ENCODE data around the gene TMEM91. TPM values are rescaled to one million over a fixed set of nuclear protein-coding genes. Genes with fewer than 3 reads are reported as not detected.

Gene TMEM91
- total and polyA plus RNA-seq, 2 of the 8 experiments (the other 6 are each of a cell fraction or from before 2014, with no cell fraction given) = 5.3 to 7.4 TPM

DNA sequence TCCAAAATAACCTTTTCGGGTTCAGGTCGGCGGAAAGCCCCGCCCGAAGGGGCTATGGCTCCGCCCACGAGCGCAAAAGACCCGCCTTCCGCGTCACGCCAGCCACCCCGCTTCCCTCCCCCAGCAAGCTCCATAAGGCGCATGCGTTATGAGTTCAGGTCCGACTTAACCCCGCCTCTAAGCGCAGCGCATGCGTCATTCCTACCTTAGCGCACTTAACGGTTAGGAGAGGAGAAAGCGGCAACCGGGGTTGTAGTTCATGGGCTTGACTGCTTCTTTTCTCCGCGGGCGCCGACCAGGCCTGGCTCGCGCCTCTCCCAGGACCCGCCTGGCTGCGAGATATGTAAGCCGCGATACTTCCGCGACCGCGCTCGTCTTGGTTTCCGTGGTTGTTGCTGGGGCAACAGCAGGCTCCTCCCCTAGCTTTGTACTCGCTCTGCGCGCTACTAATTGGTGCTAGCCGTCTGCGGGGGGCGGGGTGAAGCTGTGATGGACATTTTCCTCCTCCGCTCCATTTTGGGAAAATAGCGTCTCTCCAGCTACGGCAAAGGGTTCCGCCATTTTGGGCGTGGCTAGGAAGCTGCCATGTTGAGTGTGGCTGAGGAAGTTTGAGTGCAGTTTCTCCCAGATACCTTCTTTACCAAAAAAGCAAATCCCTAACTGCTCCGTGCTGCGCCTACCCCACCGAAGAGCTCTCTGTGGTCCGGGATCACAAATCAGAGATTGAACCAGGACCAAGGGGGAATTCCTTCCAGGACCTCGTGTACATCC is 12.4 kb upstream of the TMEM91 start, which contains the start of gene B9D2:
TSS of gene B9D2 (minus strand) at position 397 of the 771 bp plus-strand sequence. CDS start 630 bp downstream, outside the sequence.
- POLR2A ChIA-PET (ENCODE audit: partially characterized antibody) = interaction anchor here (0.6 to 3.1 kb wide), 14 partner anchors 10 to 505 kb away, joined by 3 to 29 read pairs (median 5); partner anchors contain the start of genes B3GNT8, DMAC2, HNRNPUL1 and TGFB1
- peak; percentile 93 to 97 for DNase-seq (ENCODE audit: low read depth in 1 of 2, low spot score in 2 of 2)
- no peaks in the 10 kb centered on the region for H4K20me1 ChIP-seq (replicated peaks in 1 of 2; ENCODE audit: control insufficient read depth in 1 of 2, insufficient read depth in 2 of 2, low read length in 2 of 2)
- peak within 1 kb of the TSS; percentile 11 for H2BK120ac ChIP-seq (replicated peaks; ENCODE audit: low read depth, low read length)
- H3K27me3 ChIP-seq (replicated peaks in 1 of 4; ENCODE audit: control insufficient read depth in 3 of 4, extremely low read depth in 1 of 4, insufficient read depth in 3 of 4, low read length in 3 of 4) = no peaks in the 10 kb centered on the region
- peaks cover 6% of the 10 kb centered on the region for H3K79me1 ChIP-seq (ENCODE audit: low read depth, low read length)
- peak within 1 kb of the TSS; percentile 91 for H4K5ac ChIP-seq (ENCODE audit: insufficient read length, low read depth, low read length)
- H3K18ac ChIP-seq (ENCODE audit: extremely low read depth, low read length) = peak within 1 kb of the TSS; percentile 93
- H3K36me3 ChIP-seq (ENCODE audit: control insufficient read depth in 2 of 4, insufficient read depth in 4 of 4, low read length in 3 of 4) = no peaks in the 10 kb centered on the region
- peak; percentile 81 for FAIRE-seq
- no peak within 1 kb of the TSS for H3K14ac ChIP-seq (ENCODE audit: insufficient read length)
- WGBS, 2 experiments (ENCODE audit: extremely low coverage in 1 of 2, insufficient coverage in 1 of 2, insufficient read length in 1 of 2, insufficient replicate concordance in 2 of 2, low coverage in 1 of 2, low lambda C conversion rate in 2 of 2, missing lambda C conversion rate in 1 of 2) = 3% methylated on average over 55 of the region's 56 CpGs; no CpG with 5 or more reads in 1 of the 2 experiments
- no peaks in the 10 kb centered on the region for H3K79me2 ChIP-seq (ENCODE audit: control insufficient read depth in 1 of 2, insufficient read depth in 2 of 2, low read length in 2 of 2)
- H2BK12ac ChIP-seq (ENCODE audit: low read depth, low read length) = peak within 1 kb of the TSS; percentile 97
- H3K9me3 ChIP-seq (ENCODE audit: insufficient read depth in 2 of 2, low read depth in 1 of 2, low read length in 1 of 2) = no peaks in the 10 kb centered on the region
- H2BK20ac ChIP-seq (ENCODE audit: low read length) = peak within 1 kb of the TSS; percentile 61; the same call in 1 of the 2 replicates
- peaks cover 0 to 6% (median 2%) of the 10 kb centered on the region in 4 experiments; a peak in 2 of 7 replicates for H3K4me1 ChIP-seq (replicated peaks in 1 of 4; ENCODE audit: control insufficient read depth in 3 of 4, insufficient read depth in 4 of 4, low read length in 3 of 4)
- peak within 1 kb of the TSS; percentile 84 to 95 (median 90) for H3K4me3 ChIP-seq (ENCODE audit: extremely low read depth in 1 of 4, insufficient read depth in 2 of 4, low read depth in 3 of 4, low read length in 4 of 4)
- H2BK15ac ChIP-seq (ENCODE audit: low read length) = peak within 1 kb of the TSS; percentile 61; the same call in 1 of the 2 replicates
- H2AK5ac ChIP-seq (ENCODE audit: low read depth, low read length) = peak within 1 kb of the TSS; percentile 95
- peak within 1 kb of the TSS; percentile 93 for H2BK5ac ChIP-seq (ENCODE audit: low read depth, low read length)
- H3K56ac ChIP-seq (replicated peaks; ENCODE audit: insufficient read length, low read depth, low read length) = peak within 1 kb of the TSS; percentile 66
- H3K9ac ChIP-seq (replicated peaks in 1 of 4; ENCODE audit: extremely low read depth in 1 of 4, low read depth in 3 of 4, low read length in 3 of 4) = peak within 1 kb of the TSS; percentile 73 to 97 (median 96)
- H4K91ac ChIP-seq (replicated peaks; ENCODE audit: insufficient read length, low read length) = peak within 1 kb of the TSS; percentile 1
- no peak within 1 kb of the TSS for H3K23ac ChIP-seq (ENCODE audit: insufficient read length)
- peak within 1 kb of the TSS; percentile 98; the same call in 1 of the 2 replicates for H4K8ac ChIP-seq (ENCODE audit: extremely low read depth, insufficient read depth, low read length)
- H2AFZ ChIP-seq (ENCODE audit: low read length) = peak within 1 kb of the TSS; percentile 97
- peak within 1 kb of the TSS; percentile 98 for H3K27ac ChIP-seq (ENCODE audit: low read depth, low read length)
- H3K23me2 ChIP-seq (ENCODE audit: low read depth, low read length) = peaks cover 6% of the 10 kb centered on the region
- H3K4ac ChIP-seq (replicated peaks; ENCODE audit: insufficient read length, low read depth, low read length) = peak within 1 kb of the TSS; percentile 87
- CTCF ChIA-PET (ENCODE audit: partially characterized antibody) = interaction anchor here (0.6 to 4.6 kb wide), 8 partner anchors 9 to 238 kb away, joined by 3 to 37 read pairs (median 4); partner anchors contain the start of genes TGFB1 and TMEM91
- peak within 1 kb of the TSS; percentile 82 to 83 for H3K4me2 ChIP-seq (ENCODE audit: insufficient read depth in 1 of 2, low read depth in 2 of 2, low read length in 2 of 2)
- TF ChIP-seq BACH1 (IDR thresholded peaks at IDR 0.05; ENCODE audit: low read length) = no peak
- TF ChIP-seq HDAC6 (IDR thresholded peaks at IDR 0.05; ENCODE audit: low read depth, low read length) = no peak
- no peak for TF ChIP-seq EGR1 (IDR thresholded peaks at IDR 0.05; ENCODE audit: borderline replicate concordance, low read depth, low read length)
- peak; percentile 59; the same call in 1 of the 2 replicates for TF ChIP-seq SP1 (IDR thresholded peaks at IDR 0.05; ENCODE audit: low read depth, low read length)
- no peak for TF ChIP-seq TCF12 (IDR thresholded peaks at IDR 0.05; ENCODE audit: low read depth, low read length)
- no peak for TF ChIP-seq EZH2 (IDR thresholded peaks at IDR 0.05; ENCODE audit: low read depth, low read length, severe bottlenecking)
- TF ChIP-seq, protein P1, sequence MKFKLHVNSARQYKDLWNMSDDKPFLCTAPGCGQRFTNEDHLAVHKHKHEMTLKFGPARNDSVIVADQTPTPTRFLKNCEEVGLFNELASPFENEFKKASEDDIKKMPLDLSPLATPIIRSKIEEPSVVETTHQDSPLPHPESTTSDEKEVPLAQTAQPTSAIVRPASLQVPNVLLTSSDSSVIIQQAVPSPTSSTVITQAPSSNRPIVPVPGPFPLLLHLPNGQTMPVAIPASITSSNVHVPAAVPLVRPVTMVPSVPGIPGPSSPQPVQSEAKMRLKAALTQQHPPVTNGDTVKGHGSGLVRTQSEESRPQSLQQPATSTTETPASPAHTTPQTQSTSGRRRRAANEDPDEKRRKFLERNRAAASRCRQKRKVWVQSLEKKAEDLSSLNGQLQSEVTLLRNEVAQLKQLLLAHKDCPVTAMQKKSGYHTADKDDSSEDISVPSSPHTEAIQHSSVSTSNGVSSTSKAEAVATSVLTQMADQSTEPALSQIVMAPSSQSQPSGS (IDR thresholded peaks at IDR 0.05; ENCODE audit: low read length) = no peak
- no peak for TF ChIP-seq CBX5 (IDR thresholded peaks at IDR 0.05; ENCODE audit: low read depth, low read length)
- TF ChIP-seq SP2 (IDR thresholded peaks at IDR 0.05; ENCODE audit: low read length) = no peak; the same call in 1 of the 2 replicates
- peak in 1 of 2 experiments; percentile 80; a peak in 2 of 4 replicates for TF ChIP-seq SIN3A (conservative IDR thresholded peaks at IDR 0.05 in 1 of 2, IDR thresholded peaks at IDR 0.05 in 1 of 2; ENCODE audit: low read depth in 1 of 2, low read length in 2 of 2)

All from H1 (cell line).